HG03103 (cell line): Measurements from ENCODE around the gene H19.

ENCODE experiments used
- ATAC-seq: cut with Tn5 transposase; IDR thresholded peaks from one replicate; pipeline ENCODE4 v1.9.1; 2021; ENCODE audit warnings: low read depth; ENCODE audit not compliant: unreplicated experiment

H19 gene

GRCh38 chr11:1949302-1949701 is 48.3 kb downstream of the H19 start:
- no peak for ATAC-seq

GRCh38 chr11:1948389-1948788 is 49.3 kb downstream of the H19 start:
- no peak for ATAC-seq

DNA sequence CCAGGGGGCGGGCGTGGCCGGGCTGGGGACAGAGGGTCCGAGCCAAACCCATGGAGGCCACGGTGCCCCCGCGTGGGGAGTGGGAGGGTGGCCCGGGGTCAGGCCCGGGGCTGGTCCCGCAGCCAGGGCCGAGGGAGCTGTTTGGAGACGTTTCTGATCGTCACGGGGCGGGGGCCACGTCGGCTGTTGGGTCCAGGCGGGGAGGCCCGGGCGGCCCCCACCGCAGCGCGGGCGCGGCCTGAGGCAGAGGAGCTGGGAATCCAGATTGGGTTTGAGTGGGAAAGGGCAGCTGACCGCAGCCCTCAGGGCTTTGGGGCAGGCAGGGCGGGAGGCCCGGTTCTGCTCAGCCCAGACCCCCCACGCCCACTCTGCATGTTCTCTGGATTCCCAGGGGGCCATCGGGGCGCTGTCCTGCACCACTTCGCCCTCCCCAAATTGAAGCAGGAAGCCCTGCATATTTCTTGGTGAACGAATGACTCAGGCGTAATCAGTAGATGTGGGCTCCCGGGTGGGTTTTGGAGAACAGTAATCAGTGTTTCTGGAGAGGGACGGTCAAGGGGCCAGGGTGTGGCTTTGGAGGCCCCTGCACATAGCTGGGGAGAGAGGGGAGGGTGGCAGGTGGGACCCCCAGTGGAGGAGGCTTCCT is 49.9 kb downstream of the H19 start:
- no peak for ATAC-seq

- ATAC-seq, result no peak
Measured at GRCh38 chr11:1946812-1947484, 50.7 kb downstream of the H19 start, which contains the start of gene MRPL23. MRPL23 (plus strand) TSS chr11:1947332; CDS start chr11:1947363, 31 bp downstream.
